Activated effector memory CD4-positive, alpha-beta T cell treated with Interleukin-2 at 50 U/mL for 16 hours (primary cell): ENCODE results near the gene NPC1L1.

Source experiments
- DNase-seq: peaks from one replicate; pipeline ENCODE4 v3.0.0-alpha.2; 2020

The NPC1L1 gene

GRCh38 chr7:44470628-44471245 lies 70.4 kb downstream of the NPC1L1 start:
- no peak for DNase-seq

GRCh38 chr7:44470135-44470479 lies 71.0 kb downstream of the NPC1L1 start:
- no peak for DNase-seq

GRCh38 chr7:44469461-44470134 lies 71.5 kb downstream of the NPC1L1 start:
- no peak for DNase-seq

- DNase-seq: no peak
These were observed 73.9 kb downstream of the NPC1L1 start for GRCh38 chr7:44467217-44467548.

- no peak for DNase-seq
These were observed 74.6 kb downstream of the NPC1L1 start for GRCh38 chr7:44466300-44467216.

GRCh38 chr7:44465490-44465889 lies 75.6 kb downstream of the NPC1L1 start:
- DNase-seq: no peak

GRCh38 chr7:44463169-44463808 lies 77.8 kb downstream of the NPC1L1 start:
- DNase-seq: no peak
